ENCODE data around the gene ECI1.

DNA sequence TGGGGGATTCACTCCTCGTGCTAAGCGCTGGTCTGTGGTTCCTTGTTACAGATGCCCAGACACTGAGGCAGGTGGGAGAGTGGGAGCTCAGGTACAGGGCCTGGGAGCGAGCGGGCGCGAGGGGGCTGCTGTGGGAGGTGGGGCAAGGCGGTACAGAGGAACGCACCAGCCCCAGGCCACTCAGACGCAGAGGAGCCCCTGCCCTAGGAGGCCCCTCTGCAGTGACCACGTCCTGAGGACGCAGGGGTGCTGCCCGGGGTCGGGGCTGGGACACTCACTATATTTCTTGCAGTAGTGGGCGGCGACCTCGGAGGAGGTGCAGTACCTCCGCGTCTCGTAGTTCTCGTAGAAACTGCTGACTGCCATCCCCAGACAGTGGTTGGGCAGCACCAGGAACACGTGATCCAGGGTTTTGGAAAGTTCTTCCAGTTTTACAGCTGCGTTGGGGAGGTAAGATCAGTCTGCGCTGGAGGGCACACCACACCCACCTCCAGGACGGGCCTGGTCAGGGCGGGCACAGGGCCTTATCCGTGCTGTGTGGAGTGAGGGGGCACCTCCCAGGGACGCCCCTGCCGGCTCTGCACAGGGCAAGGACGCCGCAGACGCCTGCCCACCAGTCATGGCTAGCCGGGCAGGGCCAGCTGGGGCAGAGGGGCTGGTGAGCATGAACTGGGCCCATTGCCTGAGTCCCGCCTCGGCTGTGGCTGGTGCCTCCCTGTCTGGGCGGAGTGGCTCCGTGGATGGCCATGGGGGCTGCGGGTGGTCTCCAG, 32.8 kb upstream of the ECI1 start:
- TF ChIP-seq ZFX (IDR thresholded peaks at IDR 0.05; ENCODE audit: borderline replicate concordance) = no peak
- TF ChIP-seq, protein P1, sequence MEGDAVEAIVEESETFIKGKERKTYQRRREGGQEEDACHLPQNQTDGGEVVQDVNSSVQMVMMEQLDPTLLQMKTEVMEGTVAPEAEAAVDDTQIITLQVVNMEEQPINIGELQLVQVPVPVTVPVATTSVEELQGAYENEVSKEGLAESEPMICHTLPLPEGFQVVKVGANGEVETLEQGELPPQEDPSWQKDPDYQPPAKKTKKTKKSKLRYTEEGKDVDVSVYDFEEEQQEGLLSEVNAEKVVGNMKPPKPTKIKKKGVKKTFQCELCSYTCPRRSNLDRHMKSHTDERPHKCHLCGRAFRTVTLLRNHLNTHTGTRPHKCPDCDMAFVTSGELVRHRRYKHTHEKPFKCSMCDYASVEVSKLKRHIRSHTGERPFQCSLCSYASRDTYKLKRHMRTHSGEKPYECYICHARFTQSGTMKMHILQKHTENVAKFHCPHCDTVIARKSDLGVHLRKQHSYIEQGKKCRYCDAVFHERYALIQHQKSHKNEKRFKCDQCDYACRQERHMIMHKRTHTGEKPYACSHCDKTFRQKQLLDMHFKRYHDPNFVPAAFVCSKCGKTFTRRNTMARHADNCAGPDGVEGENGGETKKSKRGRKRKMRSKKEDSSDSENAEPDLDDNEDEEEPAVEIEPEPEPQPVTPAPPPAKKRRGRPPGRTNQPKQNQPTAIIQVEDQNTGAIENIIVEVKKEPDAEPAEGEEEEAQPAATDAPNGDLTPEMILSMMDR (IDR thresholded peaks at IDR 0.05) = no peak

Data from 22Rv1 (cell line).